Transverse colon (tissue), 4 donors: ENCODE results near the gene ATG2B. TPM values are rescaled to one million over a fixed set of nuclear protein-coding genes. Genes with fewer than 3 reads are reported as not detected.
A peak's percentile ranks its signal among the peaks of the same experiment; 100 is the strongest.

Experiments
- DNase-seq: peaks from one replicate; pipeline ENCODE4 v3.0.0-alpha.2; 2019
- H3K27ac ChIP-seq, 4 donors: fragments of 200-600 bp; sonication (generic); 2 replicates each; pipeline ENCODE4 v1.5.1; 2016 to 2018; ENCODE audit warnings: inconsistent platforms in 4 of 4
- H3K27me3 ChIP-seq: fragments of 200-600 bp; sonication (generic); 2 replicates; pipeline ENCODE4 v1.5.1; 2017; ENCODE audit warnings: inconsistent platforms
- H3K36me3 ChIP-seq, 4 donors: fragments of 200-600 bp; sonication (generic); 2 replicates each; pipeline ENCODE4 v1.5.1; 2017 to 2019; ENCODE audit warnings: inconsistent platforms in 4 of 4
- H3K4me1 ChIP-seq, 4 donors: fragments of 200-600 bp; sonication (generic); 2 replicates each; pipeline ENCODE4 v1.5.1; 2017 to 2020; ENCODE audit warnings: inconsistent platforms in 4 of 4
- H3K4me3 ChIP-seq, 4 donors: fragments of 200-600 bp; sonication (generic); 1 replicate in 1 of 4; 2 replicates in 3 of 4; pipeline versions ENCODE4 v1.5.1 to v1.6.1; 2017 to 2019; ENCODE audit warnings: inconsistent platforms in 4 of 4
- H3K9me3 ChIP-seq, 2 donors: fragments of 200-600 bp; sonication (generic); 2 replicates each; pipeline ENCODE4 v1.5.1; 2017 to 2019; ENCODE audit warnings: inconsistent platforms in 2 of 2
- EP300 ChIP-seq: sonication (generic); formaldehyde crosslinking; IDR thresholded peaks from one replicate; pipeline ENCODE4 v1.6.1; 2017; ENCODE audit warnings: antibody characterized with exemption, low read depth
- POLR2A ChIP-seq: fragments of 450-650 bp; IDR thresholded peaks from one replicate; pipeline ENCODE4 v1.6.1; 2016; ENCODE audit warnings: antibody characterized with exemption, mild to moderate bottlenecking, moderate library complexity
- POLR2AphosphoS5 ChIP-seq, 3 donors: sonication (generic); formaldehyde crosslinking; IDR thresholded peaks; one replicate each; pipeline ENCODE4 v1.6.1; 2016; ENCODE audit warnings: antibody characterized with exemption in 3 of 3
- WGBS, 2 donors: methylation state at CpG; one replicate each; pipeline ENCODE4 v1.1.5; 2018; ENCODE audit warnings: low coverage in 1 of 2; 5-methylcytosine and 5-hydroxymethylcytosine counted together
- in situ Hi-C, 4 donors: fragments of 200-750 bp; cut with MboI; loops; one replicate each; pipeline versions ENCODE4 v1.15.0 to v1.15.1; 2017; ENCODE audit warnings: low sequenced_read_pairs in 3 of 4, low pct_ligation_motif_present in 1 of 4, low pct_unique_long_range_greater_than_20kb in 1 of 4
- intact Hi-C: fragments of 100-400 bp; cut with DNase I; formaldehyde crosslinking; loops from one replicate; pipeline ENCODE4 v1.15.1; 2023; ENCODE audit warnings: low total_unique reads
- total RNA-seq, 4 donors: library from RNA; depleted of rRNA; stranded (reverse); fragments of >200 nt; gene quantifications; one replicate each; pipeline ENCODE4 v1.1.0, GENCODE V29; 2016
- TF ChIP-seq, protein P1 (sequence below), 5 experiments: fragments of 200-600 bp in 3 of 5; fragments of 450-650 bp in 2 of 5; sonication (generic) in 3 of 5; IDR thresholded peaks; 1 replicate in 2 of 5; 2 replicates in 3 of 5; pipeline ENCODE4 v1.5.1; 2016 to 2017; ENCODE audit warnings: antibody characterized with exemption in 5 of 5, inconsistent platforms in 3 of 5, mild to moderate bottlenecking in 2 of 5, moderate library complexity in 1 of 5

ATG2B gene
- total RNA-seq, 4 donors from 2014 or later = 30.7 to 47.5 (median 42.7) TPM

DNA sequence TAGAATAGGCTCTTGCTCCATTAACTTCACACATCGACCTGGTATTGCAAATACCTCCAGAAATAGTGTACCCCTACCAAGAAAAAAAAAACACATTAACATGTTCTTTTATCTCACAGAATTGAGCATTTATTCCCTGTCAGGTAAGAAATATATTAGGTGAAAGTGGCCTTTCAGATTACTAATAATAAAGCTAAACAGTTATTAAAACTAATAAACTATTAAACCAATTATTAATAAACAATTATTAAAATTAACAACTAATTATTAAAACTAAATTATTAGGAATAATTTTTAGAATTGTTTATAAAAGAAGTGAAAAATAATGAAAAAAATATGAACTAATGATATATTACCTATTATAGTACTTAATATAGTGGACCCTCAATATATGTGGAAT is 21.6 kb upstream of the ATG2B start:
- 43 to 75% methylated on average over 1 of the region's 1 CpG for WGBS, 2 donors
- intact Hi-C loops = no loop called here

DNA sequence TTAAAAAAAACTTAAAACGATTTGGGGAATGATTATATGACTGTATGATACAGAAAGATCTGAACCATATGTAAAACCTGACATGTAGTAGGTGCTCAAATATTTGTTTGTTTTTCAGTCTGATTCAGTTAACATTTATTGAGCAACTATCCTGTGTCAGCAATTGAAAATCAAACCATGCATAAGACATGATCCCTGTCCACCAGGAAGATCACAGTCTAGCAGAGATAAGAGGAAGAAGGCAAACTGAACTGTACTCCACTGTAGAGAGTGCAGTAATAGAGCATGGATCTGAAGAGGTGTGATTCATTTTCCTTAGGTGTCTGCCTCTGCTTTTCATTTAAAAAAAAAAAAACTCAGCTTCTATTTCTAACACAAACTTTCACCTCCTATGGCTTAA is 20.9 kb upstream of the ATG2B start:
- Histone ChIP-seq H3K9me3 (no peaks in the 10 kb centered on the region), H3K27ac (no peak overlapping the region), H3K4me3 (no peak overlapping the region), H3K27me3 (no peaks in the 10 kb centered on the region), H3K36me3 (peaks cover 0 to 36% (median 12%) of the 10 kb centered on the region in 4 donors), H3K4me1 (no peaks in the 10 kb centered on the region)
- TF ChIP-seq POLR2A (no peak), EP300 (no peak), POLR2AphosphoS5 (IDR thresholded peaks at IDR 0.05) (no peak)
- TF ChIP-seq, protein P1, sequence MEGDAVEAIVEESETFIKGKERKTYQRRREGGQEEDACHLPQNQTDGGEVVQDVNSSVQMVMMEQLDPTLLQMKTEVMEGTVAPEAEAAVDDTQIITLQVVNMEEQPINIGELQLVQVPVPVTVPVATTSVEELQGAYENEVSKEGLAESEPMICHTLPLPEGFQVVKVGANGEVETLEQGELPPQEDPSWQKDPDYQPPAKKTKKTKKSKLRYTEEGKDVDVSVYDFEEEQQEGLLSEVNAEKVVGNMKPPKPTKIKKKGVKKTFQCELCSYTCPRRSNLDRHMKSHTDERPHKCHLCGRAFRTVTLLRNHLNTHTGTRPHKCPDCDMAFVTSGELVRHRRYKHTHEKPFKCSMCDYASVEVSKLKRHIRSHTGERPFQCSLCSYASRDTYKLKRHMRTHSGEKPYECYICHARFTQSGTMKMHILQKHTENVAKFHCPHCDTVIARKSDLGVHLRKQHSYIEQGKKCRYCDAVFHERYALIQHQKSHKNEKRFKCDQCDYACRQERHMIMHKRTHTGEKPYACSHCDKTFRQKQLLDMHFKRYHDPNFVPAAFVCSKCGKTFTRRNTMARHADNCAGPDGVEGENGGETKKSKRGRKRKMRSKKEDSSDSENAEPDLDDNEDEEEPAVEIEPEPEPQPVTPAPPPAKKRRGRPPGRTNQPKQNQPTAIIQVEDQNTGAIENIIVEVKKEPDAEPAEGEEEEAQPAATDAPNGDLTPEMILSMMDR (IDR thresholded peaks at IDR 0.05) = no peak
- intact Hi-C loops (no loop called here), in situ Hi-C loops (no loop called here)
- no peak for DNase-seq
- 45 to 47% methylated on average over 1 of the region's 1 CpG for WGBS, 2 donors

More for the DNA sequence above, 21.6 kb upstream of the ATG2B start:
- Histone ChIP-seq H3K4me1 (no peaks in the 10 kb centered on the region), H3K27ac (no peak overlapping the region), H3K36me3 (peaks cover 0 to 36% (median 12%) of the 10 kb centered on the region in 4 donors), H3K9me3 (no peaks in the 10 kb centered on the region), H3K27me3 (no peaks in the 10 kb centered on the region), H3K4me3 (no peak overlapping the region)
- TF ChIP-seq POLR2A = no peak
- TF ChIP-seq POLR2AphosphoS5 (IDR thresholded peaks at IDR 0.05) = no peak
- no peak for TF ChIP-seq EP300
- no peak for DNase-seq
- in situ Hi-C loops = no loop called here

DNA sequence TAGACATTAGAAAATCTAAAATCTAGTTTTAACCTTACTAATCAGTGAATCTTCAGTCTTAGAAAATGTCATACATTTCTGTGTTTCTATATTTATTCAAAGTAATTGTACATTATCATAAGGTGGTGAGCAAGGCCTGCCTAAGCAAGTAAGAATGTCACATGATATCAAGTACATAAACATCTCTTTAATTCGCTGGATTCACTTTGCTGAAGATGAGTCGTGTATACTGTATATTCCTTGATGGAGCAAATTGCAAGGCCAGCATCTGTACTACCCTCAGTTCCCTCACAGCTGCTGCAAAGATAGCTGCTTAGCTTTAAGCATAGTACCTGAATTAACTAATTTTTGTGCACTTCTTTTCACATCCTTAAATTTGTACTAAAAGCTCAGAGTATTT is 20.3 kb upstream of the ATG2B start:
- Histone ChIP-seq H3K36me3 (peaks cover 0 to 36% (median 12%) of the 10 kb centered on the region in 4 donors), H3K9me3 (no peaks in the 10 kb centered on the region), H3K27ac (no peak overlapping the region), H3K27me3 (no peaks in the 10 kb centered on the region), H3K4me3 (no peak overlapping the region), H3K4me1 (no peaks in the 10 kb centered on the region)
- intact Hi-C loops = no loop called here
- TF ChIP-seq, protein P1 (IDR thresholded peaks at IDR 0.05) = no peak
- TF ChIP-seq EP300 (no peak), POLR2AphosphoS5 (IDR thresholded peaks at IDR 0.05) (no peak), POLR2A (no peak)
- WGBS, 2 donors = 80 to 87% methylated on average over 2 of the region's 2 CpGs
- in situ Hi-C loops = no loop called here
- no peak for DNase-seq

DNA sequence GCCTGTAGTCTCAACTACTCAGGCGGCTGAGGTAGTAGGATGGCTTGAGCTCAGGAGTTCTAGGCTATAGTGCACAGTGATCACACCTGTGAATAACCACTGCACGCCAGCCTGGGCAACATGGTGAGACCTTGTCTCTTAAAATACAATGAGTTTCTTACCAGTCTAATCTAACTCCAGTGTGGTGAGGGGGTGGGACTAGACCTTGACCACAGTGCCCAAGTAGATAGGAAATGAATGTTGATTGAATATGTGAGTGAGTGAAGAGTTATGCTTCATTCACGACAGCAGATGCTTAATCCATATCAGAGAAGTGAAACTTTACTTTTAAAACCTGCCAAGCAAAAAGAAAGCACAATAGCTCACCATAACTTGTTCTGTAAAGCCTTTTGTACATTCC is 17.6 kb upstream of the ATG2B start:
- intact Hi-C loops (no loop called here), in situ Hi-C loops (no loop called here)
- TF ChIP-seq POLR2A (no peak), POLR2AphosphoS5 (IDR thresholded peaks at IDR 0.05) (no peak), EP300 (no peak)
- TF ChIP-seq, protein P1 (IDR thresholded peaks at IDR 0.05) = no peak
- no peak overlapping the region for H3K4me3 ChIP-seq
- no peaks in the 10 kb centered on the region for H3K27me3 ChIP-seq
- no peak for DNase-seq
- peaks cover 0 to 4% (median 1%) of the 10 kb centered on the region in 4 donors for H3K4me1 ChIP-seq
- H3K36me3 ChIP-seq = peaks cover 0 to 28% (median 10%) of the 10 kb centered on the region in 4 donors
- 85 to 86% methylated on average over 1 to 3 of the region's 3 CpGs for WGBS, 2 donors
- H3K27ac ChIP-seq = no peak overlapping the region
- H3K9me3 ChIP-seq = no peaks in the 10 kb centered on the region

DNA sequence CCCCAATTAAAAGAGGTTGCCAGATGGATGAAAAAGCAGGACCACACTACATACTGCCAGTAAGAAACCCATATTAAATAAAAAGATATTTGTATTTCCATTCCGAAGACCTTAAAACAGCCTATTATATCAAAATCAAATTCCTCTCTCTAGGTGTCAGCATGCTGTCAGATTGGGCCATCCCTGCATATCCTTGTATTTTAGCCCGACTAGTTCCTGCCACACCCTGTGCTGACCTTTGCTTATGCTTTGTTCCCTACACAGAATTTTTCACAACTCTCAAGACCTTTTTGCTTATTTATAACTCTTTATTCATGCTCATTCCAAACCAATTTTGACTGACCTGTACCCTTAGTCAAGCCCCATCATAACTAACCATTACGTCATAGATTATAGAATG is 13.0 kb upstream of the ATG2B start:
- peaks cover 0 to 1% (median 0%) of the 10 kb centered on the region in 4 donors for H3K36me3 ChIP-seq
- in situ Hi-C loops = no loop called here
- WGBS, 2 donors = 74 to 83% methylated on average over 3 of the region's 3 CpGs
- TF ChIP-seq POLR2A = no peak
- TF ChIP-seq, protein P1 (IDR thresholded peaks at IDR 0.05) = no peak
- TF ChIP-seq EP300 = no peak
- no peak for TF ChIP-seq POLR2AphosphoS5 (IDR thresholded peaks at IDR 0.05)
- H3K4me1 ChIP-seq = peaks cover 0 to 5% (median 2%) of the 10 kb centered on the region in 4 donors
- no peaks in the 10 kb centered on the region for H3K27me3 ChIP-seq
- H3K9me3 ChIP-seq = no peaks in the 10 kb centered on the region
- intact Hi-C loops = no loop called here
- H3K27ac ChIP-seq = peak overlapping the region; percentile 22 to 45 (median 28)
- no peak overlapping the region for H3K4me3 ChIP-seq
- peak; percentile 35 for DNase-seq
